Gastrocnemius medialis (tissue), 4 donors: ENCODE results near the gene KATNB1. TPM values are rescaled to one million over a fixed set of nuclear protein-coding genes. Genes with fewer than 3 reads are reported as not detected.

Experiments used
- ATAC-seq, 2 donors: fragments of 150-250 bp; one replicate each; pipeline ENCODE4 v1.9.1; 2016
- DNase-seq, 2 donors: peaks; one replicate each; pipeline ENCODE4 v3.0.0-alpha.2; 2019
- H3K27ac ChIP-seq, 4 donors: fragments of 200-600 bp; sonication (generic); 1 replicate in 1 of 4; 2 replicates in 3 of 4; pipeline ENCODE4 v1.5.1; 2016 to 2018; ENCODE audit warnings: mild to moderate bottlenecking in 2 of 4, moderate library complexity in 1 of 4
- H3K27me3 ChIP-seq, 3 donors: fragments of 200-600 bp; sonication (generic) in 2 of 3; 1 replicate in 1 of 3; 2 replicates in 2 of 3; pipeline versions ENCODE4 v1.5.1 to v1.6.0; 2016 to 2019; ENCODE audit warnings: mild to moderate bottlenecking in 1 of 3, moderate library complexity in 1 of 3
- H3K36me3 ChIP-seq, 2 donors: fragments of 200-600 bp; sonication (generic) in 1 of 2; one replicate each; pipeline ENCODE4 v1.5.1; 2017 to 2018
- H3K4me1 ChIP-seq, 2 donors: fragments of 200-600 bp; sonication (generic) in 1 of 2; one replicate each; pipeline ENCODE4 v1.5.1; 2016 to 2017; ENCODE audit warnings: mild to moderate bottlenecking in 2 of 2
- H3K4me3 ChIP-seq, 4 donors: fragments of 200-600 bp; sonication (generic) in 3 of 4; 1 replicate in 1 of 4; 2 replicates in 3 of 4; pipeline ENCODE4 v1.5.1; 2016 to 2019; ENCODE audit warnings: mild to moderate bottlenecking in 2 of 4
- H3K9me3 ChIP-seq, 3 donors: fragments of 200-600 bp; sonication (generic) in 2 of 3; 1 replicate in 1 of 3; 2 replicates in 2 of 3; pipeline ENCODE4 v1.5.1; 2016 to 2019
- CTCF ChIP-seq, 5 experiments: fragments of 450-650 bp in 3 of 5; fragments of 200-600 bp in 2 of 5; sonication (generic) in 2 of 5; IDR thresholded peaks in 4 of 5; conservative IDR thresholded peaks in 1 of 5; 1 replicate in 4 of 5; 2 replicates in 1 of 5; pipeline ENCODE4 v1.5.1; 2016 to 2019; ENCODE audit warnings: antibody characterized with exemption in 5 of 5, mild to moderate bottlenecking in 3 of 5, moderate library complexity in 3 of 5
- POLR2A ChIP-seq, 2 donors: fragments of 450-650 bp; IDR thresholded peaks; one replicate each; pipeline ENCODE4 v1.6.1; 2017; ENCODE audit warnings: antibody characterized with exemption in 2 of 2, mild to moderate bottlenecking in 2 of 2, moderate library complexity in 2 of 2
- in situ Hi-C, 4 donors: fragments of 200-750 bp; cut with MboI; loops; one replicate each; pipeline versions ENCODE4 v1.15.0 to v1.8.0; 2017; ENCODE audit warnings: low sequenced_read_pairs in 4 of 4
- intact Hi-C: fragments of 100-400 bp; cut with DNase I; formaldehyde crosslinking; loops from one replicate; pipeline ENCODE4 v1.15.1; 2023; ENCODE audit warnings: low total_unique reads
- total RNA-seq, 4 donors: library from RNA; depleted of rRNA; stranded (reverse); fragments of >200 nt; gene quantifications; one replicate each; pipeline versions ENCODE4 v1.1.0 to v1.2.3, GENCODE V29; 2016

The KATNB1 gene
- total RNA-seq, 4 donors from 2014 or later: 10.7 to 18.0 (median 14.2) TPM

- peak overlapping the region; percentile 64 to 72 (median 66) for H3K27ac ChIP-seq
- ATAC-seq (no peak), DNase-seq (no peak)
- peak overlapping the region; percentile 52 to 58 (median 54) for H3K4me3 ChIP-seq
- no peaks in the 10 kb centered on the region for H3K9me3 ChIP-seq
- in situ Hi-C loops (no loop called here), intact Hi-C loops (no loop called here)
- H3K36me3 ChIP-seq: no peaks in the 10 kb centered on the region
- TF ChIP-seq CTCF (IDR thresholded peaks at IDR 0.05 in 4 of 5, conservative IDR thresholded peaks at IDR 0.05 in 1 of 5): no peak
- TF ChIP-seq POLR2A (IDR thresholded peaks at IDR 0.05): no peak
- no peaks in the 10 kb centered on the region for H3K27me3 ChIP-seq
- H3K4me1 ChIP-seq: peaks cover 57 to 65% of the 10 kb centered on the region in 2 donors
Measured at GRCh38 chr16:57801098-57801808, 65.7 kb downstream of the KATNB1 start.

GRCh38 chr16:57801809-57802340 is 66.3 kb downstream of the KATNB1 start:
- TF ChIP-seq CTCF (IDR thresholded peaks at IDR 0.05 in 4 of 5, conservative IDR thresholded peaks at IDR 0.05 in 1 of 5): no peak
- no peak for TF ChIP-seq POLR2A (IDR thresholded peaks at IDR 0.05)
- in situ Hi-C loops (no loop called here), intact Hi-C loops (loop anchor here (2.0 kb wide), 1 partner anchor 61 kb away; no protein-coding TSS in a partner anchor)
- peak in 1 of 2 donors; percentile 1 for ATAC-seq
- H3K9me3 ChIP-seq: no peaks in the 10 kb centered on the region
- no peaks in the 10 kb centered on the region for H3K27me3 ChIP-seq
- H3K4me1 ChIP-seq: peaks cover 57 to 65% of the 10 kb centered on the region in 2 donors
- DNase-seq: no peak
- H3K36me3 ChIP-seq: no peaks in the 10 kb centered on the region
- peak overlapping the region; percentile 52 to 58 (median 54) for H3K4me3 ChIP-seq
- H3K27ac ChIP-seq: peak overlapping the region; percentile 64 to 72 (median 66)

GRCh38 chr16:57802341-57803133 is 67.0 kb downstream of the KATNB1 start, which contains the start of gene KIFC3:
Gene KIFC3, minus strand, starts transcription at chr16:57802491. Its CDS starts 4,248 bp downstream, at chr16:57798243.
- H3K27me3 ChIP-seq: no peaks in the 10 kb centered on the region
- in situ Hi-C loops (no loop called here), intact Hi-C loops (loop anchor here (2.0 kb wide), 1 partner anchor 60 kb away; no protein-coding TSS in a partner anchor)
- H3K9me3 ChIP-seq: no peaks in the 10 kb centered on the region
- H3K4me3 ChIP-seq: peak within 1 kb of the TSS; percentile 52 to 58 (median 54)
- TF ChIP-seq POLR2A (IDR thresholded peaks at IDR 0.05): peak; percentile 5 to 6
- peak in 4 of 5 experiments; percentile 6 to 50 (median 28) for TF ChIP-seq CTCF (IDR thresholded peaks at IDR 0.05 in 4 of 5, conservative IDR thresholded peaks at IDR 0.05 in 1 of 5)
- H3K4me1 ChIP-seq: peaks cover 52 to 59% of the 10 kb centered on the region in 2 donors
- DNase-seq (peak in 1 of 2 donors; percentile 31), ATAC-seq (peak; percentile 19 to 37)
- H3K36me3 ChIP-seq: no peaks in the 10 kb centered on the region
- peak within 1 kb of the TSS; percentile 64 to 77 (median 66) for H3K27ac ChIP-seq

- no peaks in the 10 kb centered on the region for H3K9me3 ChIP-seq
- in situ Hi-C loops: no loop called here
- intact Hi-C loops: loop anchor here (2.0 kb wide), 1 partner anchor 59 kb away; no protein-coding TSS in a partner anchor
- H3K27ac ChIP-seq: peak overlapping the region; percentile 51 to 77 (median 54)
- ATAC-seq: no peak
- H3K4me3 ChIP-seq: no peak overlapping the region
- H3K4me1 ChIP-seq: peaks cover 51 to 53% of the 10 kb centered on the region in 2 donors
- no peaks in the 10 kb centered on the region for H3K36me3 ChIP-seq
- DNase-seq: no peak
- no peak for TF ChIP-seq CTCF (IDR thresholded peaks at IDR 0.05 in 4 of 5, conservative IDR thresholded peaks at IDR 0.05 in 1 of 5)
- TF ChIP-seq POLR2A (IDR thresholded peaks at IDR 0.05): no peak
- no peaks in the 10 kb centered on the region for H3K27me3 ChIP-seq
Measured at GRCh38 chr16:57803134-57803990, 67.8 kb downstream of the KATNB1 start.
